ENCODE results near the gene MTMR6.

GRCh38 chr13:25300861-25301346, 13.6 kb upstream of the MTMR6 start:
- no peak for TF ChIP-seq EZH2 (IDR thresholded peaks at IDR 0.05; ENCODE audit: borderline replicate concordance, insufficient read depth, low read length, poor library complexity, severe bottlenecking)
- TF ChIP-seq POLR2AphosphoS5 (IDR thresholded peaks at IDR 0.05), result no peak
- TF ChIP-seq, protein P1, sequence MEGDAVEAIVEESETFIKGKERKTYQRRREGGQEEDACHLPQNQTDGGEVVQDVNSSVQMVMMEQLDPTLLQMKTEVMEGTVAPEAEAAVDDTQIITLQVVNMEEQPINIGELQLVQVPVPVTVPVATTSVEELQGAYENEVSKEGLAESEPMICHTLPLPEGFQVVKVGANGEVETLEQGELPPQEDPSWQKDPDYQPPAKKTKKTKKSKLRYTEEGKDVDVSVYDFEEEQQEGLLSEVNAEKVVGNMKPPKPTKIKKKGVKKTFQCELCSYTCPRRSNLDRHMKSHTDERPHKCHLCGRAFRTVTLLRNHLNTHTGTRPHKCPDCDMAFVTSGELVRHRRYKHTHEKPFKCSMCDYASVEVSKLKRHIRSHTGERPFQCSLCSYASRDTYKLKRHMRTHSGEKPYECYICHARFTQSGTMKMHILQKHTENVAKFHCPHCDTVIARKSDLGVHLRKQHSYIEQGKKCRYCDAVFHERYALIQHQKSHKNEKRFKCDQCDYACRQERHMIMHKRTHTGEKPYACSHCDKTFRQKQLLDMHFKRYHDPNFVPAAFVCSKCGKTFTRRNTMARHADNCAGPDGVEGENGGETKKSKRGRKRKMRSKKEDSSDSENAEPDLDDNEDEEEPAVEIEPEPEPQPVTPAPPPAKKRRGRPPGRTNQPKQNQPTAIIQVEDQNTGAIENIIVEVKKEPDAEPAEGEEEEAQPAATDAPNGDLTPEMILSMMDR (IDR thresholded peaks at IDR 0.05; ENCODE audit: poor library complexity, severe bottlenecking), result no peak
- no peak for TF ChIP-seq MXI1 (conservative IDR thresholded peaks at IDR 0.05; ENCODE audit: poor library complexity, severe bottlenecking)
- no peak for TF ChIP-seq RAD21 (conservative IDR thresholded peaks at IDR 0.05)
